Frontal cortex (tissue), 4 donors: ENCODE data around the gene RIT1. TPM values are rescaled to one million over a fixed set of nuclear protein-coding genes. Genes with fewer than 3 reads are reported as not detected.
"Not testable (repeated sequence)": the region's sequence is repeated elsewhere in the genome, so short reads cannot be mapped to it uniquely, and the experiment has no call there.

Experiments used
- DNase-seq, 2 donors: peaks; one replicate each; pipeline ENCODE4 v3.0.0; 2012; ENCODE audit warnings: low spot score in 2 of 2
- FAIRE-seq: peaks from 2 replicates; lab custom pipeline; 2012; peaks lifted over from hg19 to GRCh38; lab: Jason Lieb, UNC
- total RNA-seq: library from RNA; depleted of rRNA; stranded (reverse); fragments of >200 nt; gene quantifications from one replicate; pipeline ENCODE4 v1.2.3, GENCODE V29; 2014
- donor health status: control.
- donor health status: control.
- donor health status: control.

The RIT1 gene
- total RNA-seq, 1 donor from 2014 or later, result 33.8 TPM

- FAIRE-seq, DNase-seq: not testable (repeated sequence)
Measured at GRCh38 chr1:155896476-155896875, 14.7 kb downstream of the RIT1 start.

- not testable (repeated sequence) for FAIRE-seq, DNase-seq
Measured at GRCh38 chr1:155895617-155896016, 15.5 kb downstream of the RIT1 start.

DNA sequence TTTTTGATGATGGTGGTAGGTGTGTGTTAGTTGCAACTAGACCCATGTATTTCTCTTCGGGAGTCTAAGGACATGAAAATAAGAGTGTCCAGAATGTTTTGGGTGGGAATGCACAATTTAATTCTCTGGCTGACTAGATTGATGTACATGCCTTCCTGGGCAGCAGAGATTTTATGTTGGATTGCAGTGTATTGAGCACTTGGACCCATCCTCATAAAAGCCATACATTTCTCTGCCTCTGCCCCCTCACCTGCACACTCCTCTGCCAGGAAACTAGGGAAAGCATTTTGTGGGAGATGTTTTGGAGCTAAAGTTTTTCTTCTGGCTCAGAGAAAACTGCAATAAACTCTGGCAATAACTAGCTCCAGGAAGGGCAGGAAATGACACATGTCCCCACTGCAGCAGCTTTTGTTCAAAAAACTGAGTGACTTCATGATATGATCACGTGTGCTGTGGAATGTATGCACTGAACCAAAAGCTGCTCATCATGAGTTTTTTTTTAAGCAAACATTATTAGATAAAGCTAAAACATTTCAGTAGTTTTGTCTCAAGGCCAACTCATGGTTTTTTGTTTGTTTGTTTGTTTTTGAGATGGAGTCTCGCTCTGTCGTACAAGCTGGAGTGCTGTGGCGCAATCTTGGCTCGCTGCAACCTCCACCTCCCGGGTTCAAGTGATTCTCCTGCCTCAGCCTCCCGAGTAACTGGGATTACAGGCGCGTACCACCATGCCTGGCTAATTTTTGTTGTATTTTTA lies 17.6 kb downstream of the RIT1 start:
- FAIRE-seq (no peak), DNase-seq (no peak)

- no peak for FAIRE-seq
- no peak for DNase-seq
Measured at GRCh38 chr1:155892796-155893195, 18.4 kb downstream of the RIT1 start.

- FAIRE-seq, result no peak
- no peak for DNase-seq
Measured at GRCh38 chr1:155890251-155890650, 20.9 kb downstream of the RIT1 start.

GRCh38 chr1:155889566-155889965 lies 21.6 kb downstream of the RIT1 start:
- no peak for DNase-seq
- no peak for FAIRE-seq

DNA sequence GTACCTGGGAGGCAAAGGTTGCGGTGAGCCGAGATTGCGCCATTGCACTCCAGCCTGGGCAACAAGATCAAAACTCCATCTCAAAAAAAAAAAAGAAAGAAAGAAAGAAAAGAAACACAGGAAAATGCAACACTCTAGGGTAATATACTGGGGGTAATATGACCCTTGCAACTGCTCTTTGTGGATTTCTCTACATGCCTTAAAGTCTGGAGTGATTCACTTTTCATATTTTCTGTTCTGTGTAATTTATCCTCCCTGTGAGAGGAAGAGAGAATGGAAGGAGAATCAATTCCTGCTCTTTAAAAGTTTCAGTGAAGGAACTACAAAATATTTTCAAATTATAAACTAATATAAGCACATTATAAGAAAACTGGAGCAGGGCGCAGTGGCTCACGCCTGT lies 22.7 kb downstream of the RIT1 start:
- no peak for DNase-seq
- FAIRE-seq, result no peak

- DNase-seq (no peak), FAIRE-seq (no peak)
Measured at GRCh38 chr1:155884982-155885381, 26.2 kb downstream of the RIT1 start.

DNA sequence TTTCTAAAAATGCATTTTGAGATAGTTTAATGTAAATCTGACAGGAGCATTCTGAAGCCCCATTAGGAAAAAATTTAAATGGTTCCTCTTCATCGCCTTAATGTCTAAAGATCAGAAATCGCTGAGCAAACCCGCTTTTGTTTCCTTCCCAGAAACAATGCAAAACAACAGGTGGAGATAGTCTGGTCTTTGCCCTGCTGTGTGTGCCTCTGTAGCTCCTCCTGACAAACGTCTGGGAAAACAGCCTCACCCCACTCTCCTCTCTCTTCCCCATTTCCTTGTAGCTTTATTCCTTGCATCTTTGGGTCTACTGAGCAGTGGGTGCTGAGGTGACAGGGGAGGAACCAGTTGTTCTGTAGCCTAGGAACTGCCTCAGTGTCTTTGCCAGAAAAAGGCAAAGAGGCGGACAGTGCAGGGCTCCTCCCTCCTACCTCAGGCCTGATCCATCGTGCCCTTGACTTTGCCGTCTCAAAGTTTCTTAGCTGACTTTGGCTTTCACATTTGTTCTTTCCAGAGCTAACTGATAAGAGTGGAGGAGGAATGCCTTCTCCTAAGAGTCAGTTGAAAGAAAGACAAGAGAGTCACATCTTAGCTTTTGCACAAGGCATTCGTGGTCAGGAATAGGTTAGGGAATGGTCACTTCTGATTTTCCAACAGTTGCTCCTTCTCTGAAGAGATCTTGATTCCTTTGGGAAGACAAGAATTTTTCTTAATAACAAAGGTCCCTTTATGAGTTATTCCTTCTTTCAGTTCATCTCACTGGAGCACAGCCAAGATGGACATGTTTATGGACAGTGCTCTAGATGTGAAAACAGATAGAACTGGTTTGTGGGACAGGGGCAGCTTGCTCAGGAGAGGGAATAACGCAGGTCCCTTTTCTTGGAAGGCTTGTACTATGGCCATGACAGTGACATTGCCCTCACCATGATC lies 26.9 kb downstream of the RIT1 start:
- DNase-seq (no peak), FAIRE-seq (no peak)

DNA sequence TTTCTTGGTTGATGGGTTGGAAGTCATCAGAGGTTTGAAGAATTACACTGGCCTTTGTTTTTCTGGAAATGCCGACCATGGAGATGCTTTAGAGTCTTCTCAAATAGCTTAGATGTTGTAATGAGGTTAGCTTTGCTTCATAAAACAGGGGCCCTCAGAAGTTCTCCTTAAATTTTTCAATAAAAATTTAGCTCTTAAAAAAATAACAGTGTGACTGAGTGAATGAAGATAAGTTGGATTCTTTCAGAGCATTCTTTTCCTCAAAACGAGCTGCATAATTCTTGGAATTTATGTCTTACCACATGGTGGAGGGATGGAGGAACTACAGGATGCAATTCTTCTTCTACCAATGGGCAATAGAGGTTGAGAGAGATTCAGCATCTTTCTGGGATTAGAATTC lies 28.4 kb downstream of the RIT1 start:
- no peak for DNase-seq
- FAIRE-seq, result no peak

GRCh38 chr1:155882235-155882634 lies 28.9 kb downstream of the RIT1 start:
- FAIRE-seq, result no peak
- DNase-seq, result no peak

- DNase-seq (no peak), FAIRE-seq (no peak)
Measured at GRCh38 chr1:155880950-155881349, 30.2 kb downstream of the RIT1 start.

DNA sequence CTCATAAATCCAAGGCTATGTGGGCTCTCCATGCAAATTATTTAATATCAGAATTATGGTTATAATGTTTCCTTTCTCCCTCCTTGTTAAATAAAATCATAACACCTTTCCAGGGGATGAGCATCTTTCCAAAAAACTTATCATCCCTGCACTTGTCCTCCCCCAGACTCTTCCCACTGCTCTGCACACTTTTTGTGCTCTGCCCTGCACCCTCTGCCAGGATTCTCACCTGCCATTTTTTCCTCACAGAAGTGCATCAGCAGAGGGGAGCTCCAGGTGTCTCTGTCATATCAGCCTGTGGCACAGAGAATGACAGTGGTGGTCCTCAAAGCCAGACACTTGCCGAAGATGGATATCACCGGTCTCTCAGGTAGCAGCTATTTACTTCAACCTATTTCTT lies 30.9 kb downstream of the RIT1 start:
- no peak for FAIRE-seq
- DNase-seq, result no peak

- DNase-seq (no peak), FAIRE-seq (no peak)
Measured at GRCh38 chr1:155877945-155878344, 33.2 kb downstream of the RIT1 start.

GRCh38 chr1:155873860-155874259 lies 37.3 kb downstream of the RIT1 start:
- FAIRE-seq (no peak), DNase-seq (no peak)

DNA sequence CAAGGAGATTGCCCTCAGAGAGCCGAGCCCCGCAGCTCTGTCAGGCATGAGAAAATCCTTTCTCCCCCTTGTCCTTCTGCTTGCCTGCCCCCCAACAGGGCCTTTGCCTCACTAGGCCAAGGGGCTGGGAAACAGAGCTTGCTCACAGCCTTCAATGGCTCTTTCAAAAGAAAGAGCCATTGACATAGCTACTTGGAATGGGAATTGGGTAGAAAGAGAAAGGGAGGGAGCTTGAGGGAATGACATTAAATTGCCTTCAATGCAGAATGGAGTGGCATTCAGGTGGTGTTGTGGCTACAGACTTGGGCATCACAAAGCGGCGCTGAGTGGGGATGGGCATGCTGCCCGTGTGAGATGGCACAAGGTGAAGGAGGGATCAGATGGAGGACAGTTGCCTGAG lies 38.6 kb downstream of the RIT1 start:
- DNase-seq, result peak in 1 of 2 donors; percentile 34
- no peak for FAIRE-seq

- DNase-seq, result peak; percentile 46 to 54
- no peak for FAIRE-seq
Measured at GRCh38 chr1:155871390-155871789, 39.8 kb downstream of the RIT1 start.

GRCh38 chr1:155867766-155868165 lies 43.4 kb downstream of the RIT1 start:
- DNase-seq (no peak), FAIRE-seq (no peak)

DNA sequence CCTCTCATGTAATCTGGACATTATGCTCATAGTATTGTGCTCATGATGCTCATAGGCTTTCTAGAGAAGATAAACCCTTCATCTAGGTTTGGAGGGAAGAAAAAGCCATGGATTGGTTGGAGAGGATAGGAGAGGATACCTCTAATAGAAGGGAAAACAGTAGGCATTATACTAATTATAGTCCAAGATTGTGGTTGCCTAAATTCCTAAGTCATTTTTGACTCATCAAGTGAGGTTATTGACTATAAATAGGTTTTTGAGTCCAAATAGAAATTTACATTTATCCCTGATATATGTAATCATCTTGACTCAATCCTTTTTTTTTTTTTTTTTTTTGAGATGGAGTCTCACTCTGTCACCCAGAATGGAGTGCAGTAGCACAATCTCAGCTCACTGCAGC lies 46.8 kb downstream of the RIT1 start:
- DNase-seq, result no peak
- FAIRE-seq, result no peak

DNA sequence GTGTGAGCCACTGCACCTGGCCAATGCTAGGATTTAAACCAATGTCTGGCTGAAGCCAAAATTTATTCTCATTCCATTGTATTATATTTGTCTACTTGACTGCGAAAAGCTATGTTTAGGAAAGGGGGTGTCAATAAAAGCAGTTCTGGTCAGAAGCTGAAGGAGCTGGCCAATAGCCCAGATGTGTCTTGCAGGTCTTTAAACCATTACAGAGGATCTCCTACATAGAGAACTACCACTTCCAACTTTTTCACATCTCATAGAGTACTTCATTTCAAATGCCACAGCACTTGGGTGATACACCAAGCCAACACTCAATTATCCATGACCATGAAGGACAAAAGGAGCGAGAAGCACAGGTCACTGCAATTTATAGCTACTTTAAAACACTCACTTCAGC lies 49.3 kb downstream of the RIT1 start:
- DNase-seq (no peak), FAIRE-seq (no peak)

- FAIRE-seq (no peak), DNase-seq (no peak)
Measured at GRCh38 chr1:155860970-155861510, 50.1 kb downstream of the RIT1 start.
